ENCODE results near the gene MTHFD1L. TPM values are rescaled to one million over a fixed set of nuclear protein-coding genes. Genes with fewer than 3 reads are reported as not detected.
"Not testable (repeated sequence)": the region's sequence is repeated elsewhere in the genome, so short reads cannot be mapped to it uniquely, and the experiment has no call there.

Gene MTHFD1L
- total RNA-seq, 1 donor from 2014 or later = 32.5 TPM

GRCh38 chr6:150844371-150844770, 21.1 kb upstream of the MTHFD1L start:
- H3K4me2 ChIP-seq = no peak overlapping the region
- Mint-ChIP-seq H3K27ac (no peak overlapping the region), H3K4me3 (no peak overlapping the region), H3K27me3 (ENCODE audit: insufficient read depth, low read depth) (no peaks in the 10 kb centered on the region), H3K9me3 (no peaks in the 10 kb centered on the region), H3K4me1 (peaks cover 2% of the 10 kb centered on the region), H3K36me3 (peaks cover 46% of the 10 kb centered on the region)
- TF ChIP-seq EZH2phosphoT487 (IDR thresholded peaks at IDR 0.05) (no peak), CTCF (IDR thresholded peaks at IDR 0.05) (no peak), EZH2 (IDR thresholded peaks at IDR 0.05) (no peak)
- no peaks in the 10 kb centered on the region for H3K9me3 ChIP-seq (ENCODE audit: low read depth)
- H3K27ac ChIP-seq = no peak overlapping the region
- peaks cover 9% of the 10 kb centered on the region for H3F3A ChIP-seq (ENCODE audit: low read depth)
- no peaks in the 10 kb centered on the region for H3K36me3 ChIP-seq
- H3K27me3 ChIP-seq = no peaks in the 10 kb centered on the region
- H3K79me2 ChIP-seq (ENCODE audit: low read depth) = no peaks in the 10 kb centered on the region
- no peak overlapping the region for H3K4me3 ChIP-seq
- H4K20me1 ChIP-seq (ENCODE audit: low read depth) = no peaks in the 10 kb centered on the region
- no peak overlapping the region for H2AFZ ChIP-seq (replicated peaks)
- no peak overlapping the region for H3K9ac ChIP-seq
- peaks cover 7% of the 10 kb centered on the region for H3K4me1 ChIP-seq
- no peak for DNase-seq (ENCODE audit: low spot score)

DNA sequence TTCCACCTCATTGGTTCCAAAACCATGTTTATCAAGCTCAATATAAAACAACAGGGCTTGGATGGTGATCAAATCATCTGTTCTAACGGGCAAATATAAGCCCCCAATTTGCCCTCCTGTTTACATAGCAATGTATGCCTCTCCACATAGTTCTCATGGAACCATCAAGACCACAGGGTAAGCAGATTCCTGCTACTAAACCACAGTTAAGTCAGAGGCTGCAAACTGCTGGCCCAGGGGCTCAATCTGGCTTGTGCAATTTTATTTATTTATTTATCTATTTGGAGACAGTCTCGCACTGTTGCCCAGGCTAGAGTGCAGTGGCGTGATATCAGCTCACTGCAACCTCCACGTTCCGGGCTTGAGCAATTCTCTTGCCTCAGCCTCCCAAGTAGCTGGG, 18.9 kb upstream of the MTHFD1L start:
- no peak overlapping the region for H3K9ac ChIP-seq
- no peaks in the 10 kb centered on the region for H3K9me3 Mint-ChIP-seq
- H3K27ac ChIP-seq = no peak overlapping the region
- no peaks in the 10 kb centered on the region for H3K79me2 ChIP-seq (ENCODE audit: low read depth)
- no peak overlapping the region for H3K27ac Mint-ChIP-seq
- peaks cover 9% of the 10 kb centered on the region for H3F3A ChIP-seq (ENCODE audit: low read depth)
- no peaks in the 10 kb centered on the region for H3K27me3 ChIP-seq
- peaks cover 7% of the 10 kb centered on the region for H3K4me1 ChIP-seq
- no peak overlapping the region for H3K4me3 Mint-ChIP-seq
- no peak overlapping the region for H3K4me2 ChIP-seq
- H4K20me1 ChIP-seq (ENCODE audit: low read depth) = no peaks in the 10 kb centered on the region
- H3K9me3 ChIP-seq (ENCODE audit: low read depth) = no peaks in the 10 kb centered on the region
- peaks cover 2% of the 10 kb centered on the region for H3K4me1 Mint-ChIP-seq
- no peaks in the 10 kb centered on the region for H3K27me3 Mint-ChIP-seq (ENCODE audit: insufficient read depth, low read depth)
- no peak for DNase-seq (ENCODE audit: low spot score)
- H3K36me3 Mint-ChIP-seq = peaks cover 39% of the 10 kb centered on the region
- TF ChIP-seq EZH2phosphoT487 (IDR thresholded peaks at IDR 0.05) (no peak), CTCF (IDR thresholded peaks at IDR 0.05) (no peak), EZH2 (IDR thresholded peaks at IDR 0.05) (no peak)
- no peaks in the 10 kb centered on the region for H3K36me3 ChIP-seq
- no peak overlapping the region for H2AFZ ChIP-seq (replicated peaks)
- H3K4me3 ChIP-seq = no peak overlapping the region

- Histone ChIP-seq H3K27ac (no peak overlapping the region), H3K9ac (no peak overlapping the region), H3K4me2 (peak overlapping the region; percentile 24), H2AFZ (replicated peaks) (no peak overlapping the region), H3K27me3 (no peaks in the 10 kb centered on the region), H3K4me1 (peaks cover 7% of the 10 kb centered on the region), H3K36me3 (no peaks in the 10 kb centered on the region), H3K4me3 (no peak overlapping the region), H3K79me2 (ENCODE audit: low read depth) (no peaks in the 10 kb centered on the region), H4K20me1 (ENCODE audit: low read depth) (no peaks in the 10 kb centered on the region), H3K9me3 (ENCODE audit: low read depth) (no peaks in the 10 kb centered on the region), H3F3A (ENCODE audit: low read depth) (peaks cover 9% of the 10 kb centered on the region)
- DNase-seq (ENCODE audit: low spot score) = peak; percentile 33
- Mint-ChIP-seq H3K4me3 (no peak overlapping the region), H3K27ac (no peak overlapping the region), H3K9me3 (no peaks in the 10 kb centered on the region), H3K27me3 (ENCODE audit: insufficient read depth, low read depth) (no peaks in the 10 kb centered on the region), H3K4me1 (peaks cover 2% of the 10 kb centered on the region), H3K36me3 (peaks cover 29% of the 10 kb centered on the region)
- no peak for TF ChIP-seq EZH2phosphoT487 (IDR thresholded peaks at IDR 0.05)
- no peak for TF ChIP-seq CTCF (IDR thresholded peaks at IDR 0.05)
- TF ChIP-seq EZH2 (IDR thresholded peaks at IDR 0.05) = no peak
Measured at GRCh38 chr6:150848400-150848799, 17.1 kb upstream of the MTHFD1L start.

- H3K36me3 Mint-ChIP-seq = peaks cover 27% of the 10 kb centered on the region
- H3K4me2 ChIP-seq; H3K9ac ChIP-seq; H4K20me1 ChIP-seq (ENCODE audit: low read depth); H3K9me3 ChIP-seq (ENCODE audit: low read depth); H3F3A ChIP-seq (ENCODE audit: low read depth); H3K4me3 ChIP-seq; H3K27me3 ChIP-seq; H3K36me3 ChIP-seq; H3K4me1 Mint-ChIP-seq; H3K4me3 Mint-ChIP-seq; H3K4me1 ChIP-seq; H3K9me3 Mint-ChIP-seq; H3K27ac Mint-ChIP-seq; H2AFZ ChIP-seq (replicated peaks); DNase-seq (ENCODE audit: low spot score); H3K27me3 Mint-ChIP-seq (ENCODE audit: insufficient read depth, low read depth); H3K27ac ChIP-seq; H3K79me2 ChIP-seq (ENCODE audit: low read depth): not testable (repeated sequence)
Measured at GRCh38 chr6:150854392-150854791, 11.1 kb upstream of the MTHFD1L start.

DNA sequence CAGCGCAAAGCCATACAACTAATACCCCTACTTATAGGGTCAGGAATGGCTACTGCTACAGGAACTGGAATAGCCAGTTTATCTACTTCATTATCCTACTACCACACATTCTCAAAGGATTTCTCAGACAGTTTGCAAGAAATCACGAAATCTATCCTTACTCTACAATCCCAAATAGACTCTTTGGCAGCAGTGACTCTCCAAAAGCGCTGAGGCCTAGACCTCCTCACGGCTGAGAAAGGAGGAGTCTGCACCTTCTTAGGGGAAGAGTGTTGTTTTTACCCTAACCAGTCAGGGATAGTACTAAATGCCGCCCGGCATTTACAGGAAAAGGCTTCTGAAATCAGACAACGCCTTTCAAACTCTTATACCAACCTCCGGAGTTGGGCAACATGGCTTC, 10.3 kb upstream of the MTHFD1L start:
- H4K20me1 ChIP-seq (ENCODE audit: low read depth); H3K9me3 Mint-ChIP-seq; H2AFZ ChIP-seq (replicated peaks); H3K9me3 ChIP-seq (ENCODE audit: low read depth); H3K27me3 Mint-ChIP-seq (ENCODE audit: insufficient read depth, low read depth); H3K27me3 ChIP-seq; H3K4me1 ChIP-seq; H3K36me3 ChIP-seq; H3F3A ChIP-seq (ENCODE audit: low read depth); H3K4me3 ChIP-seq; H3K4me1 Mint-ChIP-seq; DNase-seq (ENCODE audit: low spot score); H3K27ac ChIP-seq; H3K79me2 ChIP-seq (ENCODE audit: low read depth); H3K27ac Mint-ChIP-seq; H3K9ac ChIP-seq; H3K4me3 Mint-ChIP-seq; H3K4me2 ChIP-seq: not testable (repeated sequence)
- peaks cover 20% of the 10 kb centered on the region for H3K36me3 Mint-ChIP-seq
